ENCODE data around the gene CCL20. TPM values are rescaled to one million over a fixed set of nuclear protein-coding genes. Genes with fewer than 3 reads are reported as not detected.

Gene CCL20
- total RNA-seq, 2 donors from 2014 or later: 11.5 to 43.5 TPM

- Histone ChIP-seq H3K36me3 (no peaks in the 10 kb centered on the region), H3K4me1 (no peaks in the 10 kb centered on the region), H3K27ac (no peak overlapping the region), H3K9ac (ENCODE audit: low read depth in 2 of 2, low read length in 2 of 2) (no peak overlapping the region), H3K27me3 (no peaks in the 10 kb centered on the region), H3K4me3 (no peak overlapping the region), H3K9me3 (no peaks in the 10 kb centered on the region)
- no peak for DNase-seq
- TF ChIP-seq CTCF (IDR thresholded peaks at IDR 0.05): no peak
- intact Hi-C loops (cut with DNase I): no loop called here
Observed at GRCh38 chr2:227849906-227850305, 36.3 kb downstream of the CCL20 start.

DNA sequence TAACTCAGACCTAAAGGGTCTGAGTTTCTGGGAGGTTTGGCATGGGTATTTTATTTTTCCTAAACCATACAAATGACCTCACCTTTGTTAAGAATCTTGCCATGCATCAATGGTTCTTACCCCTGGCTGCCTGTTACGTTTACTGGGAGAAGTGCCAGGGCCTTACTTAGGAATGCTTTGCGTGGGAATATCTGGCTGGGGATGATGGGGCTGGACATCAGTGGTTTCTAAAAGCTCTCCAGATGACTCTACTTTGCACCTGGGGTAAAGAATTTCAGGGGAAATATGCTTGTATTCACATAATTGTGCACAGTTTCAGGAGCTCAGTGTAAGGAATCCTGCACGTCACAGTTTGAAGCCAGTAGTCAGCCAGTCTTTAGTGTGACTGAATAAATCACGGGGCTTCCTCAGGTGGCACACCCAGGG is 39.6 kb downstream of the CCL20 start:
- Histone ChIP-seq H3K4me3 (no peak overlapping the region), H3K9me3 (no peaks in the 10 kb centered on the region), H3K9ac (ENCODE audit: low read depth in 2 of 2, low read length in 2 of 2) (no peak overlapping the region), H3K27me3 (no peaks in the 10 kb centered on the region), H3K4me1 (no peaks in the 10 kb centered on the region), H3K27ac (no peak overlapping the region), H3K36me3 (no peaks in the 10 kb centered on the region)
- TF ChIP-seq CTCF (IDR thresholded peaks at IDR 0.05): no peak
- DNase-seq: no peak
- intact Hi-C loops (cut with DNase I): no loop called here

DNA sequence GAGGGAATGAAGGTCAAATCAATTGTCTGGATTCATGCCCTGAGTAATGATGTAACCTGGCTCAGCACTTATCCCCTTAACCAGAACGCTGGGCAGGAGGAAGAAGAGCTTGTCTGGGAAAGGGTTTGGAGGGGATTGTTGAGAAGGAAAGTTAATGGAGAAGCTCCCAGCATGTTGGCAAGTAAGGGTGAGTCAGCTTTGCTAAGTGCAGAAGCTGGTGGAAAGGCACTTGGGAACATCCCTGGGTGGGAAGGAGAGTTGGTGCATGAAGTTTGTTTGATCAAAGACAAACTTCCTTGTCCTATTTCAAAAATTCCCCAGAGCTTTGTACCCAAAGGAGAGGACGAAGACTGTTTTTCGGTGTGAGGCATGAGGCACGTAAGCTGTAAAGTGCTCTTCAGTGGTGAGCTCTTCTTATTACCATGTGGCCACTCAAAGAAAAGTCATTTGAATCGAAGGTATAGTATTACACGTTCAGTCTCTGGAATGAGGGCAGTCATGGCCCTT is 40.2 kb downstream of the CCL20 start:
- Histone ChIP-seq H3K9ac (ENCODE audit: low read depth in 2 of 2, low read length in 2 of 2) (no peak overlapping the region), H3K4me3 (no peak overlapping the region), H3K4me1 (no peaks in the 10 kb centered on the region), H3K27ac (no peak overlapping the region), H3K9me3 (no peaks in the 10 kb centered on the region), H3K36me3 (no peaks in the 10 kb centered on the region), H3K27me3 (no peaks in the 10 kb centered on the region)
- no peak for TF ChIP-seq CTCF (IDR thresholded peaks at IDR 0.05)
- intact Hi-C loops (cut with DNase I): no loop called here
- DNase-seq: no peak

DNA sequence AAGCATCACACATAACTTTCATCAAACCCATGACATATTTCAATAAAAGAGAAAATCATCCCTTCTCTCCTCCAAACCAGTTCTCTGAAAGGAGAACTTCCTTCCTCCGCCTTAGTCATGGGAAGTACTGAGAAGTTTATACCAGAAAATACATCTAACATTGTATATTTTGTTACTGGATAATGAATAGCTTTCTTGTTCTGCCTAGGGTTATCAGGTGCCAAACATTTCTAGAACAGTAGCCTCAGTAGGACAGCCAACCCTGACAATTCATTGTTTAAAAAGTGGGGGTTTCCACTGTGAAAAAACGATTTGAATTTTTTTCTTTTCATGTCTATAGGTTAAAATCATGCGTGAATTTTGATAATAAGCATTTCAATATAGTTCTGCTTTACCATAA is 41.8 kb downstream of the CCL20 start:
- no peaks in the 10 kb centered on the region for H3K4me1 ChIP-seq
- intact Hi-C loops (cut with DNase I): loop anchor here (5.0 kb wide), 1 partner anchor 83 kb away; no protein-coding TSS in a partner anchor
- DNase-seq: no peak
- no peaks in the 10 kb centered on the region for H3K36me3 ChIP-seq
- no peaks in the 10 kb centered on the region for H3K27me3 ChIP-seq
- no peaks in the 10 kb centered on the region for H3K9me3 ChIP-seq
- no peak overlapping the region for H3K4me3 ChIP-seq
- H3K27ac ChIP-seq: no peak overlapping the region
- TF ChIP-seq CTCF (IDR thresholded peaks at IDR 0.05): no peak
- H3K9ac ChIP-seq (ENCODE audit: low read depth in 2 of 2, low read length in 2 of 2): no peak overlapping the region

DNA sequence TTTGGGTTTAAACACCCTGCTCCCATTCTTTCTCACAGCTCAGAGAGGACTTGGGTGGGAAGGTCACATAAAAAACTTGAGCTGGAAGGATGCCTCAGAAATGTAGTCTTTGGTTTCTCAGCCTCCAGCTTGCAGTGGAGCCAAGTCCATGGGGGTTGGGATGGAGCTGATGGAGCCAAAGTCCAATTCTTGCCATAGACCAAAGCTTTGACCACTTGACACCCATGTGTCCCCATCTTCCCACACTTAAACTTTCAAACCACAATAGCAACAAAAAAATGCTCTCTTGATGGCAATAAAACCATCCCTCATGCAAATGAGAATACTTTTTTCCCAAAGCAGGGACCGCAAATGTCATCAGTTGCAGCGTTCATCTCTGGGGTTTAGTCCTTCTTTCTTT is 43.1 kb downstream of the CCL20 start:
- TF ChIP-seq CTCF (IDR thresholded peaks at IDR 0.05): no peak
- Histone ChIP-seq H3K27me3 (no peaks in the 10 kb centered on the region), H3K4me1 (no peaks in the 10 kb centered on the region), H3K36me3 (no peaks in the 10 kb centered on the region), H3K9ac (ENCODE audit: low read depth in 2 of 2, low read length in 2 of 2) (no peak overlapping the region), H3K9me3 (no peaks in the 10 kb centered on the region), H3K4me3 (no peak overlapping the region), H3K27ac (no peak overlapping the region)
- intact Hi-C loops (cut with DNase I): loop anchor here (5.0 kb wide), 1 partner anchor 84 kb away; no protein-coding TSS in a partner anchor
- no peak for DNase-seq

Data from colonic mucosa (tissue), 4 donors.